ENCODE results near the gene SALL1.

The SALL1 gene

DNA sequence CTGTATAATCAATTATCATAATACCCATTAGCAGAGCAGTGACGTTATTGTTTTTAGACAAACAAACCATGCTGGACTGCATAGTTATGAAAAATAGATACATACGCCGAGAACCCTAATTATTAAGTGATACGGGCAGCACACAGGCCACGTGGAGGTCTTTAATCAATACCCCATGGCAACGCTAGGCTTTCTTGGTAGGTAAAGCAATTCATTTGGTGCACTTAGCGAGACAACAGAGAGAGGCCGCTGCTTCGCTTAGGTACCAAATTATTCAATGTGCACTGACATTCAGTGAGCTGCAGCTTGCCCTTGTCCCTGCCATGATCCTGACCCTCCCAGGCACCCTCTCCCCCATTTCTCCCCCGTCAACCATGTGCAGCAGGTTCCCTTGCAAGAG, 12.9 kb downstream of the SALL1 start:
- H3K4me3 ChIP-seq (ENCODE audit: low read depth, low read length) = no peak overlapping the region
- TF ChIP-seq CTCF (IDR thresholded peaks at IDR 0.05; ENCODE audit: low read depth, low read length) (no peak), MAX (IDR thresholded peaks at IDR 0.05; ENCODE audit: low read depth, low read length) (no peak), POLR2A (IDR thresholded peaks at IDR 0.05; ENCODE audit: extremely low read depth, insufficient read length) (no peak), MYC (IDR thresholded peaks at IDR 0.05; ENCODE audit: low read depth, low read length) (no peak)
- no peak for DNase-seq (ENCODE audit: low read depth)

- TF ChIP-seq POLR2A (IDR thresholded peaks at IDR 0.05; ENCODE audit: extremely low read depth, insufficient read length) (no peak), MYC (IDR thresholded peaks at IDR 0.05; ENCODE audit: low read depth, low read length) (no peak), CTCF (IDR thresholded peaks at IDR 0.05; ENCODE audit: low read depth, low read length) (no peak), MAX (IDR thresholded peaks at IDR 0.05; ENCODE audit: low read depth, low read length) (no peak)
- no peak for DNase-seq (ENCODE audit: low read depth)
- H3K4me3 ChIP-seq (ENCODE audit: low read depth, low read length) = no peak overlapping the region
These were observed 14.0 kb downstream of the SALL1 start for GRCh38 chr16:51137097-51137496.

- DNase-seq (ENCODE audit: low read depth) = no peak
- no peak overlapping the region for H3K4me3 ChIP-seq (ENCODE audit: low read depth, low read length)
- TF ChIP-seq MAX (IDR thresholded peaks at IDR 0.05; ENCODE audit: low read depth, low read length) (no peak), CTCF (IDR thresholded peaks at IDR 0.05; ENCODE audit: low read depth, low read length) (no peak), POLR2A (IDR thresholded peaks at IDR 0.05; ENCODE audit: extremely low read depth, insufficient read length) (no peak), MYC (IDR thresholded peaks at IDR 0.05; ENCODE audit: low read depth, low read length) (no peak)
These were observed 16.2 kb downstream of the SALL1 start for GRCh38 chr16:51134876-51135275.

DNA sequence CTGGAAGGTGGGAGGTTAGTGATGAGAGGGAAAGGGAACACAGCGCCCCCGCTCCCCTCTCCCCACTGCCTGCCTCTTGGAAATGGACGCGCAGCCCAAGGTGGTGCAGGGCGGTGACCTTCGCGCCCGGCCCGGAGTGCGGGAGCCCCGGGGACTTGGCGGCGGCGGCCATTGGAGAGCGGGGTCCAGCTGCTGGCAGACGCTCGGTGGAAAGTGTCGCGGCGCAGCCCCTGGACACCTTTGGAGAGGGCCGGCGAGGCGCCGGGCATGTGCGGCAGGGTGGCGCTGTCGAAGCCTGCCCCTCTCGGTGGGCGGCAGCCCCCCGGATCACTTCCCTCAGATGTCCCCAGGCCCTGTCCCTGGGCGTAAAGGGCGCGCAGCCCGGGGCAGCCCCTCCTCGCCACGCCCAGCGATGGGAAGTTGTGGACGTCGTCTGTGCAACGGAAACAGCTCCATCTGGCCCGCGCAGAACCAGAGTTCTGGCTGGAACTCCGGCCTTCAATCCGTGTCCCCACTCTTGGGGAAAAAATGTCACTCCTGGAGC, 16.7 kb downstream of the SALL1 start:
- DNase-seq (ENCODE audit: low read depth) = no peak
- H3K4me3 ChIP-seq (ENCODE audit: low read depth, low read length) = no peak overlapping the region
- no peak for TF ChIP-seq MYC (IDR thresholded peaks at IDR 0.05; ENCODE audit: low read depth, low read length)
- TF ChIP-seq POLR2A (IDR thresholded peaks at IDR 0.05; ENCODE audit: extremely low read depth, insufficient read length) = no peak
- no peak for TF ChIP-seq MAX (IDR thresholded peaks at IDR 0.05; ENCODE audit: low read depth, low read length)
- no peak for TF ChIP-seq CTCF (IDR thresholded peaks at IDR 0.05; ENCODE audit: low read depth, low read length)

GRCh38 chr16:51133688-51134087, 17.4 kb downstream of the SALL1 start:
- DNase-seq (ENCODE audit: low read depth) = no peak
- H3K4me3 ChIP-seq (ENCODE audit: low read depth, low read length) = no peak overlapping the region
- TF ChIP-seq MAX (IDR thresholded peaks at IDR 0.05; ENCODE audit: low read depth, low read length) (no peak), MYC (IDR thresholded peaks at IDR 0.05; ENCODE audit: low read depth, low read length) (no peak), CTCF (IDR thresholded peaks at IDR 0.05; ENCODE audit: low read depth, low read length) (no peak), POLR2A (IDR thresholded peaks at IDR 0.05; ENCODE audit: extremely low read depth, insufficient read length) (no peak)
